ENCODE data around the gene UBE2S. TPM values are rescaled to one million over a fixed set of nuclear protein-coding genes. Genes with fewer than 3 reads are reported as not detected.

The UBE2S gene
- total RNA-seq, 4 donors from 2014 or later: 7.4 to 25.6 (median 13.0) TPM

DNA sequence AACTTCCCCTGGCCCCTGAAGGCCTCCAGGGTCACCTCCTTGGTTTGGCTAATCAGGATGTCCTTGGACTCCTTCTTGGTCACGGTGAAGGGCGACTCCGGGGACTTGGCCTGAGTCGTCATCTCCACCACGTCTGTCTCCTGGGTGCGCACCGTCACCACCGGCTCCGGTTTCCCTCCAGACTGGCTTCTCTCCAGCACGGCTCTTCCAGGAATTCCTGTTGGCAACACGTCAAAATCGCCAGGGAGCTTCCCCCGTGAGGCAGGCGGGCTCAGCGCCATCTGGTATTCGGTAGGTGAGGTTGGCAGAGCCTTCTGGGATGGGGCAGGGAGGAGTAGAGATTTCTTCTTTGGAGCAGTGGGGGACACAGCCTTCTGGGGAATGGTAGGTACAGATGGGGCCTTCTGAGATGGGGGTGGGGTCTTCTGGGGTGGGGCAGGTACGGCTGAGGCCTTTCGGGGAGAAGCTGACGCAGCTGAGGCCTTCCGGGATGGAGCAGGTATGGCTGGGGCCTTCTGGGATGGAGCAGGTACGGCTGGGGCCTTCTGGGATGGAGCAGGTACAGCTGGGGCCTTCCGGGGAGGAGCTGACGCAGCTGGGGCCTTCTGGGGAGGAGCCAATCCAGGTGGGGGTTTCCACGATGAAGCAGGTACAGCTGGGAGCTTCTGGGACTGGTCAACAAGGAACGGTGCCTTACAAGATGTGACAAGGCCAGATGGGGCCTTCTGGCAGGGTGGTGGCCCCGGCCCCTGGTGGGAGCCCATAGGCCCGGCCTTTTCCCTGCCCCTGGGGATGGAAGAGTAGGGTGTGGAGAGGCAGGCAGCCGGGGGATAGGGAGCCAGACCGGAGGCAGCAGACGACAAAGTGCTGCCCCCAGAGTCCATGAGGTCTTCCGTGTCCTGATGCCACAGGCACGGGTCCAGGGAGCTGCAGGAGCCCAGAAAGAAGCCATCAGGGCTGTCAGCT lies 48.4 kb downstream of the UBE2S start:
- TF ChIP-seq, protein P1, sequence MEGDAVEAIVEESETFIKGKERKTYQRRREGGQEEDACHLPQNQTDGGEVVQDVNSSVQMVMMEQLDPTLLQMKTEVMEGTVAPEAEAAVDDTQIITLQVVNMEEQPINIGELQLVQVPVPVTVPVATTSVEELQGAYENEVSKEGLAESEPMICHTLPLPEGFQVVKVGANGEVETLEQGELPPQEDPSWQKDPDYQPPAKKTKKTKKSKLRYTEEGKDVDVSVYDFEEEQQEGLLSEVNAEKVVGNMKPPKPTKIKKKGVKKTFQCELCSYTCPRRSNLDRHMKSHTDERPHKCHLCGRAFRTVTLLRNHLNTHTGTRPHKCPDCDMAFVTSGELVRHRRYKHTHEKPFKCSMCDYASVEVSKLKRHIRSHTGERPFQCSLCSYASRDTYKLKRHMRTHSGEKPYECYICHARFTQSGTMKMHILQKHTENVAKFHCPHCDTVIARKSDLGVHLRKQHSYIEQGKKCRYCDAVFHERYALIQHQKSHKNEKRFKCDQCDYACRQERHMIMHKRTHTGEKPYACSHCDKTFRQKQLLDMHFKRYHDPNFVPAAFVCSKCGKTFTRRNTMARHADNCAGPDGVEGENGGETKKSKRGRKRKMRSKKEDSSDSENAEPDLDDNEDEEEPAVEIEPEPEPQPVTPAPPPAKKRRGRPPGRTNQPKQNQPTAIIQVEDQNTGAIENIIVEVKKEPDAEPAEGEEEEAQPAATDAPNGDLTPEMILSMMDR (IDR thresholded peaks at IDR 0.05): no peak
- peak; percentile 28 for ATAC-seq (ENCODE audit: low FRiP score)
- no peak for DNase-seq (ENCODE audit: low spot score)

DNA sequence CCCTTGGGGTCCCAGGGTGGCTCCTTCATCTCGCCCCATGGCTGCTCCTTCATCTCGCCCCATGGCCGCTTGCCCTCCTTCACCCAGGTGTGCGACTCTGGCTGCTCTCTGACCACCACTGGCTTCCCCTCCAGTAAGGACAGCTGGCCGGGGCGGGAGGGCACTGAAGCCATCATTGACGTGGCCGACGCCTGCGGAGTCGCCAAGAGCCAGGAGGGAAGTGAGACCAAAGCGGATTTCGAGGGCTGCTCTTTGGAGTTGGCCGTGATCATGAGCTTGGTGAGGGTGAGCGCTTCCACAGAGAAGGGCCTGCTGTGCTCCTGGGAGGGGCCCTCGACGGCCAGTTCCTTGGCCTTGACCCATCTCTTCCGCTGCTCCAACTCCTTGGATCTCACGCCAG lies 49.1 kb downstream of the UBE2S start:
- TF ChIP-seq, protein P1 (IDR thresholded peaks at IDR 0.05): no peak
- DNase-seq (ENCODE audit: low spot score): no peak
- no peak for ATAC-seq (ENCODE audit: low FRiP score)

DNA sequence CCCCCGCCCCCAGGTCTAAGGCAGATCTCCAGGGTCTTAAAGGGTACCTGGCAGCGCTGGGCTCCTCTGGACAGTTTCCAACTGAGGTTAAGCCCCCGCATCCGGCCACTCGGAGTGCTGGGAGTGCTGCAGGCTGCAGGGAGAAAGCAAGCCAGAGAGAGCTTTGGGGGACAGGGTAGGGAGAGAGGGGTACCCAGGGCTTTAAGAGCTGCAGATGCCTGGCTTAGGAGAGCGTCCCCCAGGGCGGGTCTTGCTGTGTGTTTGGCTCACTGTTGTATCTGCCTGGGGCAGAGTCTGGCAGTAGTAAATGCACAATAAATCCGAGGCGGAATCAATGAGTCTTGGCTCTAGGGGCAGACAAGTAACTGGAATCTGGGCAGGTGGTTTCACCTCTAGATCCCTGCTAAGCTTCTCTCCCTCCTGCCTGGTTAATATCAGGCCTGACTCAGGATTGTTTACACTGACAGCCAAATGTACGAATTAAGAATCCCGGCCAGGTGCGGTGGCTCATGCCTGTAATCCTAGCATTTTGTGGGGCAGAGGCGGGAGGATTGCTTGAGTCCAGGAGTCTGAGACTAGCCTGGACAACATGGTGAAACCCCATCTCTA lies 52.3 kb downstream of the UBE2S start:
- TF ChIP-seq, protein P1 (IDR thresholded peaks at IDR 0.05): no peak
- peak; percentile 33 for ATAC-seq (ENCODE audit: low FRiP score)

DNA sequence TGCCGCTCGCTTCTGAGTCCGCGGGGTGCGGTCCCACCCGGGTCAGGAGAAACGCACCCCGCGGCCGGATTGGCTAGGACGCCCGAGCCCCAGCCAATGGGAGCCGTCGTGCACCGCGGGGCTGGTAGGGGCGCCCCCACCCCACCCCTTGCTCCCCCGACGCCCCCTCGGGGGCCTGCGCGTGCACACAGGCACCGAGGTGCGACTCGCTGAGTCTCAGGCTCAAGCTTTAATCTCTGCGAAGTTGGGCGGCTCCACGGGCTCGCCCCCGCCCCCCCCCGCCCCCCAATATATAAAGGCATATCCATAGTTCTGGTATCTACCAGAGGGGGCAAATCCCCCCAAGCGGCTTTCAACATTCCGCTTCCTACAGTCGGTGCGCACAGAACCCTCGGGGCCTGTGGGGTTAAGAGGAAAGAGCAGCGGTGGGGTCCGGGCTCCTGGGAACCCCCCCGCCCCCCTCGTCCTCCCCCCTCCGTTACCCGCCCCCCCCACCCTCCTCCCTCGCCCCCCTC lies 52.8 kb downstream of the UBE2S start, which contains the start of gene COX6B2:
COX6B2 (minus strand) TSS at position 22 of the 515 bp plus-strand sequence. CDS start 198 bp downstream, outside the sequence.
- no peak for DNase-seq (ENCODE audit: low spot score)
- TF ChIP-seq, protein P1 (IDR thresholded peaks at IDR 0.05): no peak
- ATAC-seq (ENCODE audit: low FRiP score): no peak

More for the DNA sequence above, 52.3 kb downstream of the UBE2S start:
- no peak for DNase-seq (ENCODE audit: low spot score)

DNA sequence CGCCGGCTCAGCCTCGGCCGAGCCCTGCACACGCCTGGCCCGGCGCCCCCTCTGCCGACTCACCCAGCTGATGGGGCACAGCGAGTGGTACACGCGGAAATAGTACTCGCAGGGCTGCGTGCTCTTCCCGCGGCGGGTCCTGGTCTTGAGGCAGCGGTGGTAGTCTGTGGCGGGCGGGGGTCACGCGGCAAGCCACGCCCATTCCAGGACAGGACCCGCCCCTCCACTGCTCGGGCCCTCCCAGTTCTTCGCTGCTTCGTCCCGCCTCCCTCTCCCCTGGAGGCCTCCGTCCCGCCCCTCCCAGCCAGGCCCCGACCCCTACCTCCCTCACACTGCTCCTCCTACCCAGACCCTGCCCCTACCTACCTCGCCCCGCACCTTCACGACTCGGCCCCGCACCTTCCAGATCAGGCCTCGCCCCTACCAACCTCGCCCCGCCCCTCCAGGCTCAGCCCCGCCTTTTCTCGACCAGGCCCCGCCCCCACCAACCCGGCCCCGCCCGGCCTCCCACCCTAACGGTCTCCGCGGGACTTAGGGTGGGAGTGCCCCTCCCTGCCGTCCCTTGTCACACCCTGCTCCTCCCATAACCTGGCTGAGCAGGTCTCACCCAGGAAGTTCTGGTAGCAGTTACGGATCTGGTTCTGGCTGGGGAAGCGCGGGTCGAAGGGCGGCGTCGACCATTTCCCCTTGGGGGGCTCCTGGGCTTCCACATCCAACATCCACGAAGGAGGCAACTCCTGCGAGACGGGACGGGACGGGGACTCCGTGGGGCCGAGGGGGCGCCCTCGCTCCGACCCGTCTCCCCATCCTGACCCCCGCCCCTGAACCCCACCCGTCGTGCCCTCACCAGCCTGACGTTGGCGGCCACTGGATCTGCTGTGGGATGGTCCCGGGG lies 53.5 kb downstream of the UBE2S start:
- ATAC-seq (ENCODE audit: low FRiP score): peak; percentile 89
- TF ChIP-seq, protein P1 (IDR thresholded peaks at IDR 0.05): no peak
- peak; percentile 48 for DNase-seq (ENCODE audit: low spot score)

GRCh38 chr19:55353356-55353802 lies 54.2 kb downstream of the UBE2S start:
- ATAC-seq (ENCODE audit: low FRiP score): no peak
- TF ChIP-seq, protein P1 (IDR thresholded peaks at IDR 0.05): no peak
- no peak for DNase-seq (ENCODE audit: low spot score)
